GM21526 (cell line): Measurements from ENCODE around the gene VCP.

ENCODE experiments used
- ATAC-seq: cut with Tn5 transposase; IDR thresholded peaks from one replicate; pipeline ENCODE4 v1.9.1; 2021; ENCODE audit warnings: moderate library complexity; ENCODE audit not compliant: unreplicated experiment, low FRiP score

The VCP gene

DNA sequence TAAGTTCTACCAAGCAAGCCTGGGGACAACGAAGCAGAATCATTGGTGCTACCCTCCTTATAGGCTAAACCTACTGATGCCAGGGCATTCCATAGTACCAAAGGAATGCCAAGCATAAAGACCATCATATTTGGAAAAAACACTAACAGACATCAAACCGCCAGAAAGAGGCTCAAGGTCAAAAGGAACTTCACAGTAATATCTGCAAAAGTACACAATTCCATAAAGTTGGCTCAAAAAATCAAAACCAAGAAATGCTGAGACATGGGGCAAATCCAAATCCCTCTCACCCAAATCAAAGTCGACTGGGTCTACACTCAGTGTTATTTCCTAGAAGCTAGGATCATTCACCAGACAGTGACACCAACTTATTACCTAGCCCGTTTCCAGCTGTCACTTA is 3.4 kb downstream of the VCP start:
- no peak for ATAC-seq

DNA sequence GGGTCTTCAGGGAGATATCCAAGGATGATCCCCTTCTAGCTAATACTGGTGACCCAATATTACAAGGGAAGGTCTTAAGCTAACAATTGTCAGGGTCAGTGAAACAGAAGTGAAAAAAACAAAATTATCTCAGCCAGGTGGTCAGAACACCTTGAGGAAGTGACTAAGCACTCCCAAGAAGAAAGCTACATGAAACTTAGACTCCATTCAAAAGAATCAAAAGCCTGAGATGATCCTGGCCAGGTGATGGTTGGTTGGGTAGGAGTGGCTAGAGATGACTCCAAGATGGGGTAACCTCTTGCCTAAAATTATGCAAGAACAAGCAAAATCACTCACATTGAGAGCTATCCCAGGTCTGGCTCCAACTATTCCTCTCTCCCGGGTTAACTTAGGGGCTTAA is 5.4 kb downstream of the VCP start:
- no peak for ATAC-seq

- ATAC-seq = no peak
Measured at GRCh38 chr9:35060548-35061207, 11.7 kb downstream of the VCP start.

DNA sequence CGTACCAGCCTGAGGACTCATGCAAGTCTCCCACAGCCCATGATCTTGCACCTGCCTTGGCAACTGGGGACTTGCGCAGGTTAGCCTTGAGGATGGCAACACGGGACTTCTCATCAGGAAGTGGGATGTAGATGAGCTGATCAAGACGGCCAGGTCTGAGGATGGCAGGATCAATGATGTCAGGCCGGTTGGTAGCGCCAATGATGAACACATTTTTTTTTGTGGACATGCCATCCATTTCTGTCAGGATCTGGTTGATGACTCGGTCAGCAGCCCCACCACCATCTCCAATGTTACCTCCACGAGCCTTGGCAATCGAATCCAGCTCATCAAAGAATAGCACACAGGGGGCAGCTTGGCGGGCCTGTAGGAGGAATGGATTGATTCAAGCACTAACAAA is 13.0 kb downstream of the VCP start:
- no peak for ATAC-seq

- no peak for ATAC-seq
Measured at GRCh38 chr9:35057271-35057620, 15.2 kb downstream of the VCP start.

DNA sequence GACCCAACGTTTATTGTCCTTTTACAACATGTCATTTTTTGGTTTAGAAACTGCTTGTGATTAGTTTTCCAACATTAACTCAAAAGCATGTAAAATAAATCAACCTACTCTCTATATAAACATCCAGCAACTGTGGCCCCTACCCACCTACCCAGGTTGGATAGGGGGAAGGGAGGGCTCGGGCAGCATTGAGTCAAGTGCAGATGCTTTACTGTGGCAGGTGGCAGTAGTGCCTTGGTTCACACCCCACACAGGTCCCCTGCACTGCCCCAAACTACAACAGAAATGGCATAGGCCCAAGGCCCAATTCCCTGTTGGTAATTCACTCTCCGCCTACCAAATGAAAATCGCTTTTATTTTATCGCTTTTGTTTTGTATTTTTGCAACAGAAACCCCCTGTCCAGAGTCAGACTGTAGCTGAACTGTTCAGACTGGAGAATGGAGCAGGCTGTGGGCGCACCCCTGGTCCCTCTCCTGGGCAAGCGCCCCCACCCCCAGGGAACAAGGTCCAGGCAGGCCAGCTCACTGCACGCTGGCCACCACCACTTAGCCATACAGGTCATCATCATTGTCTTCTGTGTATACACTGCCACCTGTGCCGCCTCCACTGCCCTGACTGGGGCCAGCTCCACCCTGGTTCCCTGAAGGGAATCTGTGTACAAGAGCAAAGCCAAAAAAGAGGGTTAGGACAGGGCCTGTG is 15.7 kb downstream of the VCP start:
- no peak for ATAC-seq

- ATAC-seq = no peak
Measured at GRCh38 chr9:35054871-35055644, 17.4 kb downstream of the VCP start.

GRCh38 chr9:35054185-35054835 is 18.1 kb downstream of the VCP start:
- no peak for ATAC-seq

DNA sequence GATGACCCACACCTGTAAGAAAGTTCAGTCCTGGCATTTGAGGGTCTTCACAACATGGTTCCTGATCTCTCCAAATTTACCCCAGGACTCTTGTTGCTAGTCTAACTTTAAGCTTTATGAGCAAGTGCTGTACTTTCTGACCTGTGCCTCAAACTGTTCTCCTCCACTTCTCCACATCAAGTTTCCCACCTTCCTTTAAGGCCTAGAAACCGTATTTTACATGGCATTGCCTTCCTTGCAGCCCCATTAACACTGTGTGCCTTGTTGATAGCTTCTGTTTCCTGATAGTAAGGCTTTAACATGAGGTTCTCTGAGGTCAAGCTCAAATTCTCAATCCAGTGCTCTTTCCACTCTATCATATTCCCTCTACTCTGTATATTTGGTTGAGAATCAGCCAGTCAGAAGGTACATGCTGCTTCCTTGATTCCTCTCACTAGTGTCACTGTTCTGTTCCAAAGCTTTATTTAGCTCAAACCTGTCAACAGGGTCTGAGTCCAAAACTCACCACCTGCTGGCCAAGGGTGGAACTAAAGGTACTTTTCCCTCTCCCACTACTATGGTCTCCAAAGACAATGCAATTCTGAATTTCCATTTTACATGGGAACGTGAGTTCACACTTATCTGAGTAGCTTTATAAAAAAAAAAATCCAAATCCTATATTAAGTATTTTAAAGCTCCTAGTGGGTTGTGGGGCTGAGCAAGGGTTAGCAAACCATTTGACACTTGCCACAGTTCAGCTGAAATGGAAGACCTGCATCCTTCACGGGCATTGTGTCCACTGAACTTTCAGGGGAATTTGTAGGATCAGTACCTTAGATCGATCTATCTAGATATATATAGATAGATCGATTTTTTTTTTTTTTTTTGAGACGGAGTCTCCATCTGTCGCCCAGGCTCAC is 21.1 kb downstream of the VCP start:
- ATAC-seq = no peak

DNA sequence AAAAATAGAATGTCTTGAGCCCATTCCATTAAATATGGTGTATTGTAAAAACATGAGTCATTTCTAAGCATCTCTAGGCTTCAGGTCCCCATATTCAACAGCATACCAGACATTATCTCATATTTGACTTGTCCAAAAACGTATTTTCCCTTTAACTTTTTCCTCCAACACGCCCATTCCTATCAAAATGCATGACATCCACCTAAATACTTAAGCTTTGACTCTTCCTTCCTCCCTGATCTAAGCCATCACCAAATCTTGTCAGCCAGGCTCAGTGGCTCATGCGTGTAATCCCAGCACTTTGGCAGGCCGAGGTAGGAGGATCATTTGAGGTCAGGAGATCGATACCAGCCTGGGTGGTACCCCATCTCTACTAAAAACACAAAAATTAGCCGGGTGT is 23.9 kb downstream of the VCP start:
- no peak for ATAC-seq

DNA sequence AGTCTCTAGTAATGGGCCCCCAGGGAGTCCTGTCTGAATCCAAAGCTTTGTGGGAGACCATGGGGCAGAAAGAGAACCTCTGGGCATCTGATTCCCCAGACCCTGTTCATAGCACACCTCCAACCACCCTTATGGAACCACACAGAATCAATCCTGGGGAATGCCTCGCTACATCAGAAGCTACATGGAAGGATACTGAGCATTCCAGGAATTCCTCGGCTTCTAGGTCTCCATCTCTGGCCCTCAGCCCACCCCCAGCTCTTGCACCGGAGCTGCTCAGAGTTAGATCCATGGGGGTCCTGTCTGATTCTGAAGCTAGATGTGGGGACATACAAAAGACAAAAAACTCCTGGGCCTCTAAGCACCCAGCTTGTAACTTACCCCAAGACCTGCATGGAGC is 28.4 kb downstream of the VCP start:
- no peak for ATAC-seq

- ATAC-seq = no peak
Measured at GRCh38 chr9:35042891-35043545, 29.4 kb downstream of the VCP start.

DNA sequence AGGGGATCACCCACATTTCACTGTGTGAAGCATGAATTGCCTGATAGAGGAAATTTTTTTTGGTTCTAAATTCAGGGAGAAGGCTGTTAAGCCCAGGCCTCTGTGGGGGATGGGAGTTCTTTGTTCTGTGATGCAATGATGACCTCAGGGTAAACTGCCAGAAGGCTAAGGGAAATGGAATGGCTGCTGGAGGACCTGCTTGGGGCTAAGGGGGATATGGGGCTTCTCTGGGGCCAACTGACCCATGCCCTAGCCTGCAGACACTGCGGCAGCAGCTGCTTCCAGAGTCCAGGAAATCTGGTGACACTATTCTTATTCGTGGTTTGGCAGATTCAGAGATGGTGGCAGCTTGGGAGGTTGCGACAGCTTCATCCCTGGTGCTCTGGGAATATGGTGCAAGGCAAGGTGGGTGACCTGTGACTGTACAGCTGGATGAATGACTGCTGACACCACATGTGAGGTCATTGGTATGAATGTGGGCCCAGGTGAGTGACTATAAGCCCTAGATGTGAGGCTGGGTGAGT is 30.3 kb downstream of the VCP start:
- no peak for ATAC-seq

DNA sequence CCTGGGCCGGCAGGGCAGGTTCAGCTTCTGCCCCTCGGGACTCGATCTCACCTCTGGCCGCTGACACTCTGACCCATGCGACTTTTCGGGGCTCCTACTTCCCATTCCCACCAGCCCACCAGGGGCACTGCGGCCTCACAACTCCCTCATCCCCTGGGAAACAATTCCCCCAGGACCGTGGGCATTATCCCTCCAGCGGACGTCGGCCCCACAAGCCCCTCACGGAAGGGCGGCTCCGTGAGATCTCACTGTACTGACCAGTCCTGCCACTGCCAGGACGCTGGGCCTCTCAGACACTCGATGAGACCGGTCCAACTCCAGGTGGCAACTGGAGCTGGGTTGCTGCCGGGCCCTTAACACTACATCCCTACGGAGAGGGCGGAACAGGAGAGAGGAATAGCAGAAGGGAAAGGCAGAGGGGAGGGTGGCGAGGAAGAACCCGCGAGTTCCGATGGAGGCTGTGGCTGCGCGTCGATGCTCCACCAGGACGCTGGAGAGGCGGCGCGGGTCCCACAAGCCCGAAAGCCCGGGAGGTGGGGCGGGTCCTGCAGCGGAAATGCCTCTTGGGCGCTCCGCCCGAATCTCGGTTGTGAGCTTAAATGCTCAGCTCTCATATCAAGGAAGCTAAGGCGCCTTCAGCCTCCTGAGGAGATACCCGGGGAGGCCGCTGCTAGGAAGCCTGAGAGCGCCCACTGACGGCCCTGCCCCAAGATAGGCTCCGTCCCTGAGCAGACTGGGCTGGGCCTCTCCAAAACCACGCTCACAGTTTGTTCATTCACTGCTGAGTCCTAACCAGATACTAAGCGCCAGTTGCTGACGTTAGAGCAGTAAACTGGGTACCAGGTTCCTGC is 36.3 kb downstream of the VCP start:
- no peak for ATAC-seq

DNA sequence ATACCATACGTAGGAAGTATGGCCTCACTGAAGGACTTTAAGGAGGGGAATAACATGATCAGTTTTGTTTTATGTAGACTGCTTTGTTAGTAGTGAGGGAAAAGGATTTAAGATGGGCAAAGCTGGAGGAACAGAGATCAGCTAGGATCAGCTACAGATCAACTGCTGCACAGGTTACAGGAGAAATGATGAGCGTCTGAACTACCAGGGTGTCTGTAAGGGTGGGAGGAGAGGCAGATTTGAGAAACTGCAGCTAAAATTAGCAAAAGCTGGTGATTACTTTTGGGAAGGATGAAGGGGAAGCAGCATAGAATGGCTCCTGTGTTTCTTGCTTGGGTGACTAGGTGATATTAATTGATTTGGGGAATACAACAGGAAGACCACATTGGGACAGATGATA is 39.3 kb downstream of the VCP start:
- ATAC-seq = no peak

- no peak for ATAC-seq
Measured at GRCh38 chr9:35029852-35030251, 42.6 kb downstream of the VCP start.

GRCh38 chr9:35029241-35029640 is 43.2 kb downstream of the VCP start:
- no peak for ATAC-seq

GRCh38 chr9:35028341-35028740 is 44.1 kb downstream of the VCP start:
- ATAC-seq = no peak

- no peak for ATAC-seq
Measured at GRCh38 chr9:35027860-35028259, 44.6 kb downstream of the VCP start.
